DND-41 (cell line): ENCODE results near the gene MICAL3.

ENCODE experiments used
- ATAC-seq: fragments of 200-7000 bp; cut with Tn5 transposase; 3 replicates; pipeline ENCODE4 v1.9.1; 2021; ENCODE audit warnings: low read depth; ENCODE audit not compliant: insufficient read depth
- DNase-seq: peaks from one replicate; pipeline ENCODE4 v3.0.0-alpha.2; 2020
- H2AFZ ChIP-seq: 2 replicates; pipeline ENCODE4 v1.6.0; 2012; ENCODE audit warnings: low read depth, low read length
- H3K27ac ChIP-seq: 2 replicates; pipeline ENCODE4 v1.5.1; 2012; ENCODE audit warnings: low read length, inconsistent platforms
- H3K27me3 ChIP-seq: fragments of 200-600 bp; sonication (generic); 2 replicates; pipeline ENCODE4 v1.6.0; 2012; ENCODE audit warnings: low read length, mild to moderate bottlenecking, inconsistent platforms; ENCODE audit not compliant: insufficient read depth, poor library complexity
- H3K36me3 ChIP-seq: 2 replicates; pipeline ENCODE4 v1.5.1; 2012; ENCODE audit warnings: low read length, inconsistent platforms; ENCODE audit not compliant: insufficient read depth
- H3K4me1 ChIP-seq: 2 replicates; pipeline ENCODE4 v1.5.1; 2012; ENCODE audit warnings: mild to moderate bottlenecking, low read length; ENCODE audit not compliant: insufficient read depth
- H3K4me2 ChIP-seq: 2 replicates; pipeline ENCODE4 v1.6.0; 2012; ENCODE audit warnings: mild to moderate bottlenecking, moderate library complexity, low read length, inconsistent platforms; ENCODE audit not compliant: insufficient read depth
- H3K4me3 ChIP-seq, 2 experiments: fragments of 200-600 bp in 1 of 2; shearing (Covaris generic) in 1 of 2; 2 replicates each; pipeline ENCODE4 v1.5.1; 2012 to 2016; ENCODE audit warnings: inconsistent platforms in 2 of 2, low read length in 2 of 2, mild to moderate bottlenecking in 2 of 2, low read depth in 1 of 2, moderate library complexity in 1 of 2
- H3K79me2 ChIP-seq: 2 replicates; pipeline ENCODE4 v1.6.0; 2012; ENCODE audit warnings: low read length, inconsistent platforms; ENCODE audit not compliant: insufficient read depth
- H3K9ac ChIP-seq: 2 replicates; pipeline ENCODE4 v1.6.0; 2012; ENCODE audit warnings: low read depth, mild to moderate bottlenecking, inconsistent platforms, low read length, moderate library complexity
- H3K9me3 ChIP-seq: 2 replicates; pipeline ENCODE4 v1.5.1; 2012; ENCODE audit warnings: low read length, moderate library complexity, mild to moderate bottlenecking, inconsistent platforms; ENCODE audit not compliant: insufficient read depth, severe bottlenecking
- H4K20me1 ChIP-seq: 2 replicates; pipeline ENCODE4 v1.6.0; 2012; ENCODE audit warnings: low read length; ENCODE audit not compliant: insufficient read depth
- EZH2 ChIP-seq: IDR thresholded peaks from 3 replicates; pipeline ENCODE4 v1.6.1; 2012; ENCODE audit warnings: borderline replicate concordance, low read depth, mild to moderate bottlenecking, moderate library complexity, low read length, inconsistent platforms; ENCODE audit not compliant: severe bottlenecking
- TF ChIP-seq, protein P1 (sequence below): IDR thresholded peaks from 2 replicates; pipeline ENCODE4 v1.5.1; 2012; ENCODE audit warnings: borderline replicate concordance, low read length, moderate library complexity, mild to moderate bottlenecking; ENCODE audit not compliant: poor library complexity, severe bottlenecking; ENCODE audit errors: extremely low read depth

The MICAL3 gene

GRCh38 chr22:17918840-17919239 lies 105.5 kb downstream of the MICAL3 start:
- Histone ChIP-seq H3K79me2 (peaks cover 59% of the 10 kb centered on the region), H2AFZ (no peak overlapping the region), H3K9me3 (no peaks in the 10 kb centered on the region), H3K27me3 (no peaks in the 10 kb centered on the region), H3K36me3 (no peaks in the 10 kb centered on the region), H3K4me3 (no peak overlapping the region), H3K4me1 (no peaks in the 10 kb centered on the region), H3K4me2 (no peak overlapping the region), H4K20me1 (peaks cover 78% of the 10 kb centered on the region), H3K9ac (no peak overlapping the region), H3K27ac (no peak overlapping the region)
- ATAC-seq (no peak), DNase-seq (no peak)
- no peak for TF ChIP-seq EZH2
- TF ChIP-seq, protein P1, sequence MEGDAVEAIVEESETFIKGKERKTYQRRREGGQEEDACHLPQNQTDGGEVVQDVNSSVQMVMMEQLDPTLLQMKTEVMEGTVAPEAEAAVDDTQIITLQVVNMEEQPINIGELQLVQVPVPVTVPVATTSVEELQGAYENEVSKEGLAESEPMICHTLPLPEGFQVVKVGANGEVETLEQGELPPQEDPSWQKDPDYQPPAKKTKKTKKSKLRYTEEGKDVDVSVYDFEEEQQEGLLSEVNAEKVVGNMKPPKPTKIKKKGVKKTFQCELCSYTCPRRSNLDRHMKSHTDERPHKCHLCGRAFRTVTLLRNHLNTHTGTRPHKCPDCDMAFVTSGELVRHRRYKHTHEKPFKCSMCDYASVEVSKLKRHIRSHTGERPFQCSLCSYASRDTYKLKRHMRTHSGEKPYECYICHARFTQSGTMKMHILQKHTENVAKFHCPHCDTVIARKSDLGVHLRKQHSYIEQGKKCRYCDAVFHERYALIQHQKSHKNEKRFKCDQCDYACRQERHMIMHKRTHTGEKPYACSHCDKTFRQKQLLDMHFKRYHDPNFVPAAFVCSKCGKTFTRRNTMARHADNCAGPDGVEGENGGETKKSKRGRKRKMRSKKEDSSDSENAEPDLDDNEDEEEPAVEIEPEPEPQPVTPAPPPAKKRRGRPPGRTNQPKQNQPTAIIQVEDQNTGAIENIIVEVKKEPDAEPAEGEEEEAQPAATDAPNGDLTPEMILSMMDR = no peak

- TF ChIP-seq EZH2 = no peak
- TF ChIP-seq, protein P1 = no peak
- H3K27ac ChIP-seq = no peak overlapping the region
- no peaks in the 10 kb centered on the region for H3K9me3 ChIP-seq
- no peak overlapping the region for H3K4me2 ChIP-seq
- H4K20me1 ChIP-seq = peaks cover 75% of the 10 kb centered on the region
- no peaks in the 10 kb centered on the region for H3K36me3 ChIP-seq
- no peaks in the 10 kb centered on the region for H3K27me3 ChIP-seq
- no peak overlapping the region for H2AFZ ChIP-seq
- ATAC-seq = 0 out of 3 replicates have a peak, but pooled peaks have one; percentile 31
- no peak overlapping the region for H3K4me3 ChIP-seq
- H3K9ac ChIP-seq = no peak overlapping the region
- H3K4me1 ChIP-seq = no peaks in the 10 kb centered on the region
- no peak for DNase-seq
- H3K79me2 ChIP-seq = peaks cover 55% of the 10 kb centered on the region
Measured at GRCh38 chr22:17917490-17917983, 106.8 kb downstream of the MICAL3 start.

DNA sequence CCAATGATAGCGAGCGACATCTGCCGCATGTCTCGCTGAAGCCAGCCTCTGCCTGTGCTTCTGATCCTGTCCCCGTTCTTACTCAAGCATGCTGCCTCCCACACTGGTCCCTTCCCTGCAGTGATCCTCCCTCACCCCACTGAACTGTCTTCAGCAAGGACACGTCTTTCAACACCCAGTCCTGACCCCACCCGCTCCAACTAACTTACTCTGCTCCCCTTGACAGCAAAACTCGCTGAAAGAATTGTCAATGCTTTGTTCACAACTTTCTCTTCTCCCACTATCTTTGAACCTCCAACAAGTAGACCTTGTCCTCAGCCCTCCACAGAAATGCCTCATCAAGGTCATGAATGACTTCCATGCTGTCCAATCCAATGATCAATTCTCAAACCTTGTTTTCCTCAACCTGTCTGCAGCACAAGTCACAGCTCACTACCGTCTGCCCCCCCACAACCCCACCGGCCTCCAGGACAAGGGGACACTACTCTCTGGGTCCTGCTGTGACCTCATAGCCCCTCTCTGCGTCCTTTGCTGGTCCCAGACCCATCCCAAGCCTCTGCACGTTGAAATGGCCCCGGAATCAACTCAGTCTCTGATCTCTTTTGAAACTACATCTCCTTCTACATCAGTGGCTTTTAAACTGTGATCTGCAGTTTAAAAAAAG lies 108.0 kb downstream of the MICAL3 start:
- Histone ChIP-seq H3K27ac (no peak overlapping the region), H3K4me2 (no peak overlapping the region), H3K4me1 (no peaks in the 10 kb centered on the region), H4K20me1 (peaks cover 69% of the 10 kb centered on the region), H2AFZ (no peak overlapping the region), H3K79me2 (peaks cover 56% of the 10 kb centered on the region), H3K9me3 (no peaks in the 10 kb centered on the region), H3K4me3 (no peak overlapping the region), H3K36me3 (no peaks in the 10 kb centered on the region), H3K9ac (no peak overlapping the region), H3K27me3 (no peaks in the 10 kb centered on the region)
- no peak for TF ChIP-seq EZH2
- TF ChIP-seq, protein P1 = no peak
- DNase-seq (no peak), ATAC-seq (no peak)
